ENCODE measurements around the gene PRKN.

Gene PRKN

GRCh38 chr6:161459008-161459615 is 1268.5 kb downstream of the PRKN start:
- DNase-seq (ENCODE audit: low spot score): no peak
- no peak for TF ChIP-seq CTCF (IDR thresholded peaks at IDR 0.05; ENCODE audit: extremely low read depth, insufficient read depth, missing control alignments)
- in situ Hi-C loops (cut with MboI; ENCODE audit: low pct_unique_long_range_greater_than_20kb, low sequenced_read_pairs, unreplicated experiment): no loop called here

GRCh38 chr6:161458201-161458951 is 1269.2 kb downstream of the PRKN start:
- in situ Hi-C loops (cut with MboI; ENCODE audit: low pct_unique_long_range_greater_than_20kb, low sequenced_read_pairs, unreplicated experiment): no loop called here
- no peak for TF ChIP-seq CTCF (IDR thresholded peaks at IDR 0.05; ENCODE audit: extremely low read depth, insufficient read depth, missing control alignments)
- no peak for DNase-seq (ENCODE audit: low spot score)

GRCh38 chr6:161455848-161456247 is 1271.7 kb downstream of the PRKN start:
- no peak for TF ChIP-seq CTCF (IDR thresholded peaks at IDR 0.05; ENCODE audit: extremely low read depth, insufficient read depth, missing control alignments)
- in situ Hi-C loops (cut with MboI; ENCODE audit: low pct_unique_long_range_greater_than_20kb, low sequenced_read_pairs, unreplicated experiment): no loop called here

GRCh38 chr6:161453558-161453957 is 1274.0 kb downstream of the PRKN start:
- in situ Hi-C loops (cut with MboI; ENCODE audit: low pct_unique_long_range_greater_than_20kb, low sequenced_read_pairs, unreplicated experiment): no loop called here
- DNase-seq (ENCODE audit: low spot score): no peak
- no peak for TF ChIP-seq CTCF (IDR thresholded peaks at IDR 0.05; ENCODE audit: extremely low read depth, insufficient read depth, missing control alignments)

More at GRCh38 chr6:161455848-161456247, 1271.7 kb downstream of the PRKN start:
- DNase-seq (ENCODE audit: low spot score): no peak

- in situ Hi-C loops (cut with MboI; ENCODE audit: low pct_unique_long_range_greater_than_20kb, low sequenced_read_pairs, unreplicated experiment): no loop called here
- DNase-seq (ENCODE audit: low spot score): no peak
- no peak for TF ChIP-seq CTCF (IDR thresholded peaks at IDR 0.05; ENCODE audit: extremely low read depth, insufficient read depth, missing control alignments)
Measured at GRCh38 chr6:161452241-161452640, 1275.3 kb downstream of the PRKN start.

- in situ Hi-C loops (cut with MboI; ENCODE audit: low pct_unique_long_range_greater_than_20kb, low sequenced_read_pairs, unreplicated experiment): no loop called here
- no peak for DNase-seq (ENCODE audit: low spot score)
- no peak for TF ChIP-seq CTCF (IDR thresholded peaks at IDR 0.05; ENCODE audit: extremely low read depth, insufficient read depth, missing control alignments)
Measured at GRCh38 chr6:161449521-161449920, 1278.0 kb downstream of the PRKN start.
